ENCODE results near the gene RAB31.

The RAB31 gene

DNA sequence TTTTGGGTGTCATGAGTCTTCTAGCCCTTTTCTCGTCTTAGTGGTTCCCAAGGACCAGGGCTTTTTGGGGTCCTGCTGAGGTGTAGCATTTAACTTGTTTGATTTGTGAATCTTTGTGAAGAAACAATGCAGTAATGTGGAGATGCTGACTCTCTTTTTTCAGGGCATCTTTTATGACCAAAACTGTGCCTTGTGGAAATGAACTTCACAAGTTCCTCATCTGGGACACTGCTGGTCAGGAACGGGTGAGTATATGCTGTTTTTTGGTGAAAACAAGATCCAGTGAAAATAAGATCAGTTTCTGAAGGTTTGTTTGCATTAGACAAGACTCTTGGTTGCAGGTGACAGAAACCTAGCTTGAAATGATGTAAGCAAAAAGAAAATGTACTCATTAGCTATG lies 83.9 kb downstream of the RAB31 start:
- Histone ChIP-seq H3K27ac (no peak overlapping the region), H3K9me3 (ENCODE audit: low read depth, low read length) (no peaks in the 10 kb centered on the region), H3K36me3 (ENCODE audit: insufficient read depth, low read length) (no peaks in the 10 kb centered on the region), H3K9ac (ENCODE audit: insufficient read length) (no peak overlapping the region), H3K4me3 (no peak overlapping the region)
- DNase-seq (ENCODE audit: low read depth, low spot score) = no peak
- TF ChIP-seq EZH2 (IDR thresholded peaks at IDR 0.05) = no peak
- TF ChIP-seq POLR2AphosphoS5 (IDR thresholded peaks at IDR 0.05; ENCODE audit: borderline replicate concordance, low read depth, low read length) = no peak
- no peak for TF ChIP-seq FOXP2 (optimal IDR thresholded peaks at IDR 0.05; ENCODE audit: control extremely low read depth, extremely low read length, insufficient read depth)

GRCh38 chr18:9792565-9793245 lies 84.6 kb downstream of the RAB31 start:
- no peaks in the 10 kb centered on the region for H3K9me3 ChIP-seq (ENCODE audit: low read depth, low read length)
- TF ChIP-seq EZH2 (IDR thresholded peaks at IDR 0.05) (no peak), POLR2AphosphoS5 (IDR thresholded peaks at IDR 0.05; ENCODE audit: borderline replicate concordance, low read depth, low read length) (no peak), FOXP2 (optimal IDR thresholded peaks at IDR 0.05; ENCODE audit: control extremely low read depth, extremely low read length, insufficient read depth) (no peak)
- H3K9ac ChIP-seq (ENCODE audit: insufficient read length) = no peak overlapping the region
- no peak overlapping the region for H3K4me3 ChIP-seq
- no peak overlapping the region for H3K27ac ChIP-seq
- H3K36me3 ChIP-seq (ENCODE audit: insufficient read depth, low read length) = no peaks in the 10 kb centered on the region
- DNase-seq (ENCODE audit: low read depth, low spot score) = no peak

GRCh38 chr18:9796011-9796410 lies 87.9 kb downstream of the RAB31 start:
- H3K36me3 ChIP-seq (ENCODE audit: insufficient read depth, low read length) = no peaks in the 10 kb centered on the region
- no peaks in the 10 kb centered on the region for H3K9me3 ChIP-seq (ENCODE audit: low read depth, low read length)
- H3K9ac ChIP-seq (ENCODE audit: insufficient read length) = no peak overlapping the region
- no peak for DNase-seq (ENCODE audit: low read depth, low spot score)
- H3K27ac ChIP-seq = no peak overlapping the region
- H3K4me3 ChIP-seq = no peak overlapping the region
- TF ChIP-seq FOXP2 (optimal IDR thresholded peaks at IDR 0.05; ENCODE audit: control extremely low read depth, extremely low read length, insufficient read depth) (no peak), EZH2 (IDR thresholded peaks at IDR 0.05) (no peak), POLR2AphosphoS5 (IDR thresholded peaks at IDR 0.05; ENCODE audit: borderline replicate concordance, low read depth, low read length) (no peak)

DNA sequence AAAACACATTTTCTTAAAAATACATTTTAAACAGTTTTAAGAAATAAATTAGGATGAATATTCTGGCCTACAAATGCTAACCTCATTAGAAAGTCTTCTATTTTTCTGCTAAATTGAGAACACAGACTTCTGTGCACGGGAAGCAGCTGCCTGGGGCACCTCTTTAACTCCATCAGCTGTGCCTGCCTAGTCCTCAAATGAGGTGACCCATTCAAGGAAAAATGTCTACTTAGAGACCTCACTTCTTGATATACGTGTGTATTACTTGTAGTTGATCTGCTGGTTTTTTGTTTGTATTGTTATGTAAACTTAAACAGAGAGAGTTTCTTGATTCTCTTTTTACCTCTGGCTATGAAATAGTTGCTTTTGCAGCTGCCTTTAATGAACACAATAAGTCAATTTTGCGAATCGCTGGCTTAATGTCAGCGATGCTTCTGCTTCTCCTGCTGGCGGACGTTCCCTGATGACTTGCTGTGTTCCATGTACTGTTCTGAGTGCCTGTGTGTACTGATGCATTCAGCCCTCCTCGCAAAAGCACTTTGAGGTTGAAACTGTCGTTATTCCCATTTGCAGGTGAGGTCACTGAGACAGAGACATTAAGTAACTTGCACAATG lies 88.9 kb downstream of the RAB31 start:
- Histone ChIP-seq H3K4me3 (no peak overlapping the region), H3K36me3 (ENCODE audit: insufficient read depth, low read length) (no peaks in the 10 kb centered on the region), H3K27ac (no peak overlapping the region), H3K9ac (ENCODE audit: insufficient read length) (no peak overlapping the region), H3K9me3 (ENCODE audit: low read depth, low read length) (no peaks in the 10 kb centered on the region)
- no peak for TF ChIP-seq FOXP2 (optimal IDR thresholded peaks at IDR 0.05; ENCODE audit: control extremely low read depth, extremely low read length, insufficient read depth)
- no peak for DNase-seq (ENCODE audit: low read depth, low spot score)

- DNase-seq (ENCODE audit: low read depth, low spot score) = no peak
- Histone ChIP-seq H3K9ac (ENCODE audit: insufficient read length) (no peak overlapping the region), H3K9me3 (ENCODE audit: low read depth, low read length) (no peaks in the 10 kb centered on the region), H3K4me3 (no peak overlapping the region), H3K36me3 (ENCODE audit: insufficient read depth, low read length) (no peaks in the 10 kb centered on the region), H3K27ac (no peak overlapping the region)
- TF ChIP-seq EZH2 (IDR thresholded peaks at IDR 0.05) (no peak), POLR2AphosphoS5 (IDR thresholded peaks at IDR 0.05; ENCODE audit: borderline replicate concordance, low read depth, low read length) (no peak), FOXP2 (optimal IDR thresholded peaks at IDR 0.05; ENCODE audit: control extremely low read depth, extremely low read length, insufficient read depth) (no peak)
These were observed 94.3 kb downstream of the RAB31 start for GRCh38 chr18:9802175-9803062.

- H3K4me3 ChIP-seq = no peak overlapping the region
- H3K9me3 ChIP-seq (ENCODE audit: low read depth, low read length) = no peaks in the 10 kb centered on the region
- H3K36me3 ChIP-seq (ENCODE audit: insufficient read depth, low read length) = no peaks in the 10 kb centered on the region
- H3K9ac ChIP-seq (ENCODE audit: insufficient read length) = no peak overlapping the region
- no peak overlapping the region for H3K27ac ChIP-seq
- TF ChIP-seq POLR2AphosphoS5 (IDR thresholded peaks at IDR 0.05; ENCODE audit: borderline replicate concordance, low read depth, low read length) = no peak
- no peak for TF ChIP-seq EZH2 (IDR thresholded peaks at IDR 0.05)
- TF ChIP-seq FOXP2 (optimal IDR thresholded peaks at IDR 0.05; ENCODE audit: control extremely low read depth, extremely low read length, insufficient read depth) = peak; percentile 50
- no peak for DNase-seq (ENCODE audit: low read depth, low spot score)
These were observed 95.1 kb downstream of the RAB31 start for GRCh38 chr18:9803063-9803697.

DNA sequence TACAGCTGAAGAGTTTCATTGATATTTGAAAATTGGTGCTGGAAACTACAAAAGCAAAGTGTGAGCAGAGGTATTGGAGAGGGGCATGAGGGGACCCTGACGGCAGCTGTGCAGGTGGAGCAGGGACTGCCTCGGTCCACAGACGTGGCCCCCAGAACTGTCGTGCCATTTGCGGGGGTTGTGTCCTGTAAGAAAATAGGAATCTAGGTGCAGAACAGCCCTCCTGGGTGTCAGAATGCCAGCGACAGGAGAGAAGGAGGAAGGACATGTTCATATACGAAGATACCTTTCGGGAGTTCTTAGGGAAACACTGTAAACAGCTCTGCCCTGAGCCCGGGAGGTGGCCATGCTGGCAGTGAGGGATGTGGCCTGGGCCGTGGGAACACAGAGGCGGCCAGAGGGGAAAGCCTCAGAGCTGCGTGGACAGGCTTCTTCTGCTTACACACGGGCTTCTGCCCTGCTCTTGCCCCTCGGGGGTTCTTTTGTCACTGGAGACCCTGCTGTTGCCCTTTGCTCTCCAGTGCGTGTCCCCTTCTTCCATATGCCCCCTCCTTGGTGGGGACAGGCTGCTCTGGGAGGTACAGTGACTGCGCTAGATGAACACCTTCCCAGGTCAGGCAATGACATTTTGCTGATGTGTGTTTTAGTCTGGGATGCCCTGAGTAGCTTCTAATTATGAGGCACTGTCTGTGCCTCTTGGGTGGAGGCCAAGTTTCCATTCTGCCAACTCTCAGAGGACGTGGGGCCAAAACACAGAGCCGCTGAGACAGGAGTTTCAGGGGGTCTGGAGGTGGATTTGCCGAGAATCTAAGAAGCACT lies 95.8 kb downstream of the RAB31 start:
- H3K4me3 ChIP-seq = peak overlapping the region; percentile 55
- H3K27ac ChIP-seq = no peak overlapping the region
- TF ChIP-seq EZH2 (IDR thresholded peaks at IDR 0.05) (no peak), POLR2AphosphoS5 (IDR thresholded peaks at IDR 0.05; ENCODE audit: borderline replicate concordance, low read depth, low read length) (no peak), FOXP2 (optimal IDR thresholded peaks at IDR 0.05; ENCODE audit: control extremely low read depth, extremely low read length, insufficient read depth) (no peak)
- no peaks in the 10 kb centered on the region for H3K9me3 ChIP-seq (ENCODE audit: low read depth, low read length)
- H3K36me3 ChIP-seq (ENCODE audit: insufficient read depth, low read length) = no peaks in the 10 kb centered on the region
- DNase-seq (ENCODE audit: low read depth, low spot score) = no peak
- no peak overlapping the region for H3K9ac ChIP-seq (ENCODE audit: insufficient read length)
